Inflammatory macrophage treated with lipopolysaccharide for 1 hour (primary cell): ENCODE data around the gene STAT5B.
"Not testable (repeated sequence)": the region's sequence is repeated elsewhere in the genome, so short reads cannot be mapped to it uniquely, and the experiment has no call there.

Experiments
- DNase-seq, 2 donors: peaks; one replicate each; pipeline ENCODE4 v3.0.0-alpha.2; 2020 to 2022

STAT5B gene

GRCh38 chr17:42192189-42193126 lies 83.7 kb downstream of the STAT5B start:
- DNase-seq: no peak

- no peak for DNase-seq
Observed at GRCh38 chr17:42191275-42191608, 84.9 kb downstream of the STAT5B start.

GRCh38 chr17:42190491-42191274 lies 85.5 kb downstream of the STAT5B start:
- DNase-seq: no peak

- no peak for DNase-seq
Observed at GRCh38 chr17:42189651-42189965, 86.6 kb downstream of the STAT5B start.

GRCh38 chr17:42188749-42189650 lies 87.2 kb downstream of the STAT5B start:
- peak; percentile 52 to 53 for DNase-seq

GRCh38 chr17:42187833-42188232 lies 88.4 kb downstream of the STAT5B start:
- no peak for DNase-seq

GRCh38 chr17:42186191-42186590 lies 90.0 kb downstream of the STAT5B start:
- not testable (repeated sequence) for DNase-seq

GRCh38 chr17:42185621-42185930 lies 90.6 kb downstream of the STAT5B start:
- no peak for DNase-seq

GRCh38 chr17:42184713-42185620 lies 91.2 kb downstream of the STAT5B start, which contains the start of gene HCRT:
Gene HCRT, minus strand, starts transcription at chr17:42185452. Its CDS starts 87 bp downstream, at chr17:42185365.
- peak; percentile 71 to 81 for DNase-seq

- DNase-seq: peak; percentile 53 to 73
Observed at GRCh38 chr17:42183741-42184711, 92.2 kb downstream of the STAT5B start.

- DNase-seq: peak; percentile 56 to 83
Observed at GRCh38 chr17:42182927-42183734, 93.1 kb downstream of the STAT5B start.

GRCh38 chr17:42181851-42182207 lies 94.4 kb downstream of the STAT5B start:
- DNase-seq: no peak

- DNase-seq: peak; percentile 92 to 97
Observed at GRCh38 chr17:42180922-42181850, 95.0 kb downstream of the STAT5B start, which contains the start of gene KCNH4. Gene KCNH4, minus strand, starts transcription at chr17:42181142. Its CDS starts 197 bp downstream, at chr17:42180945.

GRCh38 chr17:42180411-42180921 lies 95.7 kb downstream of the STAT5B start:
- DNase-seq: no peak

GRCh38 chr17:42179911-42180410 lies 96.2 kb downstream of the STAT5B start:
- DNase-seq: no peak

- no peak for DNase-seq
Observed at GRCh38 chr17:42179335-42179734, 96.9 kb downstream of the STAT5B start.

- peak; percentile 74 to 90 for DNase-seq
Observed at GRCh38 chr17:42178817-42179216, 97.4 kb downstream of the STAT5B start.

GRCh38 chr17:42177684-42178083 lies 98.5 kb downstream of the STAT5B start:
- DNase-seq: peak in 1 of 2 donors; percentile 12
